ENCODE data around the gene CD96. TPM values are rescaled to one million over a fixed set of nuclear protein-coding genes. Genes with fewer than 3 reads are reported as not detected.
A peak's percentile ranks its signal among the peaks of the same experiment; 100 is the strongest.
"Not testable (repeated sequence)": the region's sequence is repeated elsewhere in the genome, so short reads cannot be mapped to it uniquely, and the experiment has no call there.

The CD96 gene
- total and polyA plus RNA-seq, 7 experiments from 2014 or later: 142 to 309 (median 205) TPM

DNA sequence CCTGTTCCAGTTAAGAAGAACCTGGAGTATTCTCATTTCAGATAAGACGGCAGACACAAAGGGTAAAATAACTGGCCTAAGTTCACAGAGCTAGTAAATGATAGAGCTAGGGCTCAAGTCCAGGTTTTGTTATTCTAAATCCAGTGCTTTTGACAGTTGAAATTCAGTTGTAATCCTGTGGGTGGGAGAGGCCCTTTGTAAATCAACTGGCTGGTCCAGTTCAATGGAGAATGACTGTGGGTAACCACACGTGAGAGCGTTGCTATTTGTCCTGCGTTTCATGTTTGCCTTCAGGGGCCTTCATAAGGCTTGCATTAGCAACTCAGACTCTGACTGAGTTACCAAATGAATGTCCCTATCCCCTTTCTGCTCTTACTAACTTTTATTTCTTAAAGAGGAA, 24.2 kb upstream of the CD96 start:
- intact Hi-C loops (cut with micrococcal nuclease): no loop called here
- Histone ChIP-seq H3K27me3 (ENCODE audit: control insufficient read depth in 2 of 2, insufficient read depth in 2 of 2, low read length in 2 of 2) (no peaks in the 10 kb centered on the region), H3K9me3 (ENCODE audit: control insufficient read depth in 2 of 3, low read length in 3 of 3) (no peaks in the 10 kb centered on the region), H3K27ac (ENCODE audit: low read depth, low read length) (no peak overlapping the region), H3K4me1 (ENCODE audit: control insufficient read depth in 2 of 2, insufficient read depth in 2 of 2, low read length in 2 of 2) (no peaks in the 10 kb centered on the region), H3K4me3 (ENCODE audit: low read length) (no peak overlapping the region), H3K36me3 (ENCODE audit: control insufficient read depth in 2 of 3, insufficient read depth in 3 of 3, low read length in 3 of 3) (no peaks in the 10 kb centered on the region)
- CTCF ChIA-PET: no interaction called here
- Mint-ChIP-seq H3K4me3 (no peak overlapping the region), H3K27me3 (no peaks in the 10 kb centered on the region), H3K27ac (no peak overlapping the region), H3K36me3 (no peaks in the 10 kb centered on the region), H3K4me1 (peaks cover 0 to 4% (median 0%) of the 10 kb centered on the region in 7 donors), H3K9me3 (no peaks in the 10 kb centered on the region)
- no peak for DNase-seq
- ATAC-seq: no peak
- POLR2A ChIA-PET: no interaction called here

DNA sequence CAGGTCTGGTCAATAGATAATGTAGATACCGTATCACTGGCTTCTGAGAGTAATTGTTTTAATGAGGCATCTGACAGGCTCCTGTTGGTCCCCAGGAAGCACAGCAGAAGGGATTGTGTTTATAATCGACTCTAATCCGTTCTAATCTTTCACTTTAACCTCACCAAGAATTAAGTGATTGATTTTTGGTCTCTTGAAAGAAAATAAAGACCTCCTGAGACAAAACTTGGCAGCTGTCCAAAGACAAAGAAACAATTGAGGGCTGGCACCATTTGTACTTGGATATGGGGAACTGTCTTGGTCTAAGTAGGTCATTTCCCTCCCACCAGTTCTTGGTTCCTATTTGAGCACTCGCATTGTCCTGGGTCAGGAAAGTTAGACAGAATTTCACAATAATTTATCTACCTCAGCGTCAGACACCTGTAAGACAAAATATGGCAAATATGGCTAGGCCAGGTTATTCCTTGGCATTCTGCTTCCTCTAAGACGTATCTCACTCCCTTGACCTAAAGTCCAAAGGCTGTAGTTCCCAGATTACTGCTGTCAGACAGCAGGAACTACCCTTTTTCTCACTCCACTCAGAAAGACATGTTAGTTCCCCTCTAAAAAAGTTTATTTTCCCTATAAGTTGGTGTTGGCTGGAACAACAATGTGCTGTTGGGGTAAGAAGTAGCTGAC, 22.7 kb upstream of the CD96 start:
- POLR2A ChIA-PET: no interaction called here
- Mint-ChIP-seq H3K36me3 (no peaks in the 10 kb centered on the region), H3K4me3 (no peak overlapping the region), H3K27me3 (no peaks in the 10 kb centered on the region), H3K27ac (no peak overlapping the region), H3K4me1 (peaks cover 0 to 4% (median 0%) of the 10 kb centered on the region in 7 donors), H3K9me3 (no peaks in the 10 kb centered on the region)
- Histone ChIP-seq H3K27ac (ENCODE audit: low read depth, low read length) (no peak overlapping the region), H3K4me1 (ENCODE audit: control insufficient read depth in 2 of 2, insufficient read depth in 2 of 2, low read length in 2 of 2) (no peaks in the 10 kb centered on the region), H3K4me3 (ENCODE audit: low read length) (no peak overlapping the region), H3K9me3 (ENCODE audit: control insufficient read depth in 2 of 3, low read length in 3 of 3) (no peaks in the 10 kb centered on the region), H3K36me3 (ENCODE audit: control insufficient read depth in 2 of 3, insufficient read depth in 3 of 3, low read length in 3 of 3) (no peaks in the 10 kb centered on the region), H3K27me3 (ENCODE audit: control insufficient read depth in 2 of 2, insufficient read depth in 2 of 2, low read length in 2 of 2) (no peaks in the 10 kb centered on the region)
- ATAC-seq (no peak), DNase-seq (no peak)
- intact Hi-C loops (cut with micrococcal nuclease): no loop called here
- CTCF ChIA-PET: no interaction called here

DNA sequence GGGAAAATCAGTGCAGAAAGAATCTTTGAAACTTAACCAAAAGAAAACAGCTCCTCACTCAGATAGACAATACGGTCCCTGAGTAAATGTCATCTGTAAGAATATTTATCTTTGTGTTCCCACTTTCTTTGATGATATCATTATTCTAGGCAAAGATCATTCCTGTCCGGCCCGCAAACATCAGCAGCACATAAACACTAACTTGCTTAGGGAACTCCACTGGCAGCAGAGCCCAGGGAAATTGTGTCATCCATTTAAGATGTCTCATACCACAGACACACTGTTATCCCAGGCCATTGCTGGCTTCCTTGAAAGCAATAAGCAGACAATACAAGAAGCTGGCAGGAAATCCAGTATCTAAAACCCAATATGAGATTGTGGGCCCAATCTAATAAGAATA, 20.1 kb upstream of the CD96 start:
- ChIA-PET CTCF (no interaction called here), POLR2A (no interaction called here)
- no peaks in the 10 kb centered on the region for H3K9me3 Mint-ChIP-seq

DNA sequence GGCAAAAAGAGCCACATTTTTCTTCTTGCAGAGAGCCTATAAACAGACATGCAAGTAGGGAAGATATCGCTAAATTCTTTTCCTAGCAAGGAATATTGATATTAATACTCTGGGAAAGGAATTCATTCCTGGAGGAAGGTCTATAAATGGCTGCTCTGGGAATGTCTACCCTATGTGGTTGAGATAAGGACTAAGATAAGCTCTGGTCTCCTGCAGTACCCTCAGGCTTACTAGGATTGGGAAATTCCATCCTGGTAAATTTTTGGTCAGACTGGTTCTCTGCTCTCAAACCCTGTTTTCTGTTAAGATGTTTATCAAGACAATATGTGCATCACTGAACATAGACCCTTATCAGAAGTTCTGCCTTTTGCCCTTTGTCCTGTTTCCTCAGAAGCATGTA, 17.5 kb upstream of the CD96 start:
- CTCF ChIA-PET, POLR2A ChIA-PET: not testable (repeated sequence)

More for the DNA sequence above, 20.1 kb upstream of the CD96 start:
- Histone ChIP-seq H3K4me3 (ENCODE audit: low read length) (no peak overlapping the region), H3K4me1 (ENCODE audit: control insufficient read depth in 2 of 2, insufficient read depth in 2 of 2, low read length in 2 of 2) (no peaks in the 10 kb centered on the region), H3K27me3 (ENCODE audit: control insufficient read depth in 2 of 2, insufficient read depth in 2 of 2, low read length in 2 of 2) (no peaks in the 10 kb centered on the region), H3K36me3 (ENCODE audit: control insufficient read depth in 2 of 3, insufficient read depth in 3 of 3, low read length in 3 of 3) (no peaks in the 10 kb centered on the region), H3K9me3 (ENCODE audit: control insufficient read depth in 2 of 3, low read length in 3 of 3) (no peaks in the 10 kb centered on the region), H3K27ac (ENCODE audit: low read depth, low read length) (no peak overlapping the region)
- H3K4me3 Mint-ChIP-seq: no peak overlapping the region
- peak overlapping the region in 1 of 9 donors; percentile 17 for H3K27ac Mint-ChIP-seq
- intact Hi-C loops (cut with micrococcal nuclease): no loop called here
- peaks cover 0 to 4% (median 0%) of the 10 kb centered on the region in 7 donors for H3K4me1 Mint-ChIP-seq
- ATAC-seq: no peak
- peaks cover 0 to 4% (median 0%) of the 10 kb centered on the region in 5 donors for H3K36me3 Mint-ChIP-seq
- no peaks in the 10 kb centered on the region for H3K27me3 Mint-ChIP-seq
- DNase-seq: no peak

DNA sequence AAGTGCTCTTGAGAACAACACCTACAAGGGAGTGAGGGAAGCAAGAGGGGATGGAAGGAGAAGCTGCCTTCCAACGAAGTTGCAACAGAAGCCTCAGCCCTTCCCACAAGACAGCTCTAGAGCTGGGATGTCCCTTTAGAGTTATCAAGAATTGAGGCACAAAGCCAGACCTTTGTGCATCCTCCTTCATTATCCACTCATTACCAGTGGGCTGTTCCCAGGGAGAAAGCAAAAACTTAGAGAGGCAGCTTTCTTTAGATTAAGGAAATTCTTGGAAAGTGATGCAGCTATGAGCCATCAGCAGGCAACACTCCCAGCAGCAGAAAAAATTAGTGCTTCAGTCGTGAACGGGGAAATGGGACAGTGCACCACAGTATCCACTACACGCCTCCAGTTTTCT, 10.6 kb upstream of the CD96 start:
- DNase-seq (no peak), ATAC-seq (no peak)
- H3K4me3 Mint-ChIP-seq: no peak overlapping the region
- H3K4me1 Mint-ChIP-seq: peaks cover 0 to 15% (median 10%) of the 10 kb centered on the region in 7 donors
- POLR2A ChIA-PET: no interaction called here
- peaks cover 0 to 11% (median 3%) of the 10 kb centered on the region in 11 donors for H3K9me3 Mint-ChIP-seq
- no peak overlapping the region for H3K4me3 ChIP-seq (ENCODE audit: low read length)
- no peaks in the 10 kb centered on the region for H3K4me1 ChIP-seq (ENCODE audit: control insufficient read depth in 2 of 2, insufficient read depth in 2 of 2, low read length in 2 of 2)
- no peak overlapping the region for H3K27ac Mint-ChIP-seq
- H3K36me3 Mint-ChIP-seq: peaks cover 0 to 8% (median 6%) of the 10 kb centered on the region in 5 donors
- H3K27me3 ChIP-seq (ENCODE audit: control insufficient read depth in 2 of 2, insufficient read depth in 2 of 2, low read length in 2 of 2): no peaks in the 10 kb centered on the region
- H3K27me3 Mint-ChIP-seq: peaks cover 0 to 4% (median 0%) of the 10 kb centered on the region in 5 donors
- CTCF ChIA-PET: interaction anchor here (0.6 to 0.7 kb wide), 3 partner anchors 47 to 246 kb away, joined by 3 read pairs; no protein-coding TSS in a partner anchor
- no peak overlapping the region for H3K27ac ChIP-seq (ENCODE audit: low read depth, low read length)
- intact Hi-C loops (cut with micrococcal nuclease): loop anchor here in 1 of 2 donors (1.0 to 10.0 kb wide), 3 partner anchors 8 to 1097 kb away; no protein-coding TSS in a partner anchor
- no peaks in the 10 kb centered on the region for H3K9me3 ChIP-seq (ENCODE audit: control insufficient read depth in 2 of 3, low read length in 3 of 3)
- H3K36me3 ChIP-seq (ENCODE audit: control insufficient read depth in 2 of 3, insufficient read depth in 3 of 3, low read length in 3 of 3): no peaks in the 10 kb centered on the region

More for the DNA sequence above, 17.5 kb upstream of the CD96 start:
- H3K4me3 ChIP-seq (ENCODE audit: low read length); H3K27ac ChIP-seq (ENCODE audit: low read depth, low read length); H3K36me3 Mint-ChIP-seq; H3K27me3 ChIP-seq (ENCODE audit: control insufficient read depth in 2 of 2, insufficient read depth in 2 of 2, low read length in 2 of 2); ATAC-seq; H3K27me3 Mint-ChIP-seq; H3K4me1 Mint-ChIP-seq; H3K4me1 ChIP-seq (ENCODE audit: control insufficient read depth in 2 of 2, insufficient read depth in 2 of 2, low read length in 2 of 2); H3K9me3 ChIP-seq (ENCODE audit: control insufficient read depth in 2 of 3, low read length in 3 of 3); intact Hi-C loops (cut with micrococcal nuclease); DNase-seq; H3K4me3 Mint-ChIP-seq; H3K27ac Mint-ChIP-seq; H3K36me3 ChIP-seq (ENCODE audit: control insufficient read depth in 2 of 3, insufficient read depth in 3 of 3, low read length in 3 of 3); H3K9me3 Mint-ChIP-seq: not testable (repeated sequence)

DNA sequence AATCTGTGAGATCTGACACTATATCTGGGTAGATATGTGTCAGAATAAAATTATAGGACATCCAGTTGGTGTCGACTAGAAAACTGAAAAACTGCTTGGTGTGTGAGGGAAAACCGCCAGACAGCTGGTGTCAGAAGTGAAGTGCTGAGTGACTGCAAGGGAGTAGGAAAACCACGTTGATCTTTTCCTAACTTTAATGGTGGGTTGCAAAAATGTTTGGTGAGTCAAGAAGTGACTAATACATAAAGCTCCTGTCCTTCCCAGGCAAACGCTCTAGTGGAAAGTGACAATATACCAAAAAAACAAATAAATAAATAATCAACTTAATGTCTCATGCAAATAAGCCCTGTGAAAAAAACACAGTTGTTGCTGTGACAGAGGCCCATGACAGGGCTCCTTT, 7.3 kb upstream of the CD96 start:
- H3K4me1 ChIP-seq (ENCODE audit: control insufficient read depth in 2 of 2, insufficient read depth in 2 of 2, low read length in 2 of 2): peaks cover 12 to 13% of the 10 kb centered on the region in 2 donors
- no peaks in the 10 kb centered on the region for H3K9me3 ChIP-seq (ENCODE audit: control insufficient read depth in 2 of 3, low read length in 3 of 3)
- no peak for DNase-seq
- no peaks in the 10 kb centered on the region for H3K27me3 ChIP-seq (ENCODE audit: control insufficient read depth in 2 of 2, insufficient read depth in 2 of 2, low read length in 2 of 2)
- ATAC-seq: no peak
- H3K27ac ChIP-seq (ENCODE audit: low read depth, low read length): no peak overlapping the region
- no peaks in the 10 kb centered on the region for H3K27me3 Mint-ChIP-seq
- H3K4me3 Mint-ChIP-seq: no peak overlapping the region
- H3K4me1 Mint-ChIP-seq: peaks cover 12 to 36% (median 31%) of the 10 kb centered on the region in 7 donors
- ChIA-PET CTCF (interaction anchor here (0.5 to 1.1 kb wide), 2 partner anchors 433 to 1218 kb away, joined by 3 to 4 read pairs; no protein-coding TSS in a partner anchor), POLR2A (interaction anchor here (1.3 kb wide), 1 partner anchor 13 kb away, joined by 3 read pairs; no protein-coding TSS in a partner anchor)
- intact Hi-C loops (cut with micrococcal nuclease): loop anchor here (5.0 to 10.0 kb wide), 6 partner anchors 142 to 1100 kb away; no protein-coding TSS in a partner anchor
- no peak overlapping the region for H3K4me3 ChIP-seq (ENCODE audit: low read length)
- peak overlapping the region in 2 of 9 donors; percentile 29 to 41 for H3K27ac Mint-ChIP-seq
- H3K36me3 ChIP-seq (ENCODE audit: control insufficient read depth in 2 of 3, insufficient read depth in 3 of 3, low read length in 3 of 3): no peaks in the 10 kb centered on the region
- H3K9me3 Mint-ChIP-seq: peaks cover 0 to 9% (median 3%) of the 10 kb centered on the region in 11 donors
- peaks cover 0 to 9% (median 0%) of the 10 kb centered on the region in 5 donors for H3K36me3 Mint-ChIP-seq

Measured in naive thymus-derived CD4-positive, alpha-beta T cell (primary cell).